A549 (cell line): ENCODE measurements around the gene FAM193A. TPM values are rescaled to one million over a fixed set of nuclear protein-coding genes. Genes with fewer than 3 reads are reported as not detected.

Source experiments
- ATAC-seq, 2 experiments: fragments of 200-7000 bp in 1 of 2; fragments of >200 bp in 1 of 2; cut with Nextera tagmentation in 1 of 2; cut with Tn5 transposase in 1 of 2; 3 replicates each; pipeline versions ENCODE4 v1.8.0 to v1.9.1; 2018 to 2020; ENCODE audit warnings: mild to moderate bottlenecking in 1 of 2, moderate library complexity in 1 of 2
- CTCF ChIA-PET: fragments of 300-600 bp; sonication (Branson Sonifier 250); formaldehyde crosslinking; extraction: SDS; loops from one replicate; lab custom pipeline; 2021; ENCODE audit warnings: antibody characterized with exemption, inconsistent platforms; lab: Yijun Ruan, JAX
- POLR2A ChIA-PET: fragments of 350-600 bp; formaldehyde crosslinking; extraction: SDS; loops from one replicate; lab custom pipeline; 2021; ENCODE audit warnings: antibody characterized with exemption, inconsistent platforms; lab: Yijun Ruan, JAX
- DNase-seq, 2 experiments: peaks; one replicate each; pipeline versions ENCODE4 v3.0.0 to v3.0.0-alpha.2; 2011 to 2016; ENCODE audit warnings: low read depth in 1 of 2, low spot score in 1 of 2
- FAIRE-seq: peaks from 2 replicates; lab custom pipeline; 2011; peaks lifted over from hg19 to GRCh38; lab: Jason Lieb, UNC
- H3K27ac ChIP-seq, 2 experiments: fragments of >200 bp; sonication (Bioruptor Twin); formaldehyde crosslinking; 3 replicates each; pipeline ENCODE4 v1.5.1; 2016 to 2017
- H3K4me1 ChIP-seq: fragments of >200 bp; sonication (Bioruptor Twin); formaldehyde crosslinking; 3 replicates; pipeline ENCODE4 v1.6.1; 2016
- H3K4me2 ChIP-seq: fragments of >200 bp; sonication (Bioruptor Twin); formaldehyde crosslinking; 3 replicates; pipeline ENCODE4 v1.6.1; 2016
- H3K4me3 ChIP-seq: fragments of >200 bp; sonication (Bioruptor Twin); formaldehyde crosslinking; 3 replicates; pipeline ENCODE4 v1.5.1; 2016
- H3K9me3 ChIP-seq: fragments of >200 bp; sonication (Bioruptor Twin); formaldehyde crosslinking; 3 replicates; pipeline ENCODE4 v1.6.1; 2016
- CEBPB ChIP-seq, 2 experiments: fragments of >200 bp in 1 of 2; sonication (Bioruptor Twin) in 1 of 2; formaldehyde crosslinking in 1 of 2; IDR thresholded peaks; 2 replicates each; pipeline ENCODE4 v1.6.1; 2012 to 2016
- CHD4 ChIP-seq: fragments of 200-600 bp; sonication (generic); IDR thresholded peaks from 2 replicates; pipeline ENCODE4 v1.6.1; 2016; ENCODE audit warnings: antibody characterized with exemption, mild to moderate bottlenecking, borderline replicate concordance
- CTCF ChIP-seq: fragments of >200 bp; sonication (Bioruptor Twin); formaldehyde crosslinking; IDR thresholded peaks from 3 replicates; pipeline ENCODE4 v1.5.1; 2016
- E2F6 ChIP-seq: IDR thresholded peaks from 2 replicates; pipeline ENCODE4 v1.6.1; 2012; ENCODE audit warnings: low read depth, borderline replicate concordance
- ELK1 ChIP-seq: fragments of 150-350 bp; IDR thresholded peaks from 2 replicates; pipeline ENCODE4 v1.6.1; 2014; ENCODE audit warnings: low read depth, mild to moderate bottlenecking, low read length
- ESRRA ChIP-seq: fragments of 150-350 bp; IDR thresholded peaks from 2 replicates; pipeline ENCODE4 v1.6.1; 2014; ENCODE audit warnings: mild to moderate bottlenecking, low read length, borderline replicate concordance
- HMGXB4 ChIP-seq: fragments of 250-450 bp; sonication (Bioruptor Pico); IDR thresholded peaks from 2 replicates; pipeline ENCODE4 v1.5.0; 2021; ENCODE audit warnings: mild to moderate bottlenecking, moderate library complexity, borderline replicate concordance
- HOXA7 ChIP-seq: fragments of 250-450 bp; sonication (Bioruptor Pico); IDR thresholded peaks from 2 replicates; pipeline ENCODE4 v1.5.0; 2020; ENCODE audit warnings: mild to moderate bottlenecking, moderate library complexity
- HOXB5 ChIP-seq: fragments of 250-450 bp; sonication (Bioruptor Pico); IDR thresholded peaks from 2 replicates; pipeline ENCODE4 v1.5.0; 2020; ENCODE audit warnings: mild to moderate bottlenecking, moderate library complexity
- JUN ChIP-seq, 2 experiments: fragments of >200 bp; sonication (Bioruptor Twin); formaldehyde crosslinking; IDR thresholded peaks; 2 replicates in 1 of 2; 3 replicates in 1 of 2; pipeline ENCODE4 v1.6.1; 2016 to 2017
- KDM5A ChIP-seq: fragments of 200-600 bp; sonication (generic); IDR thresholded peaks from 2 replicates; pipeline ENCODE4 v1.6.1; 2016; ENCODE audit warnings: antibody characterized with exemption, mild to moderate bottlenecking
- MYC ChIP-seq: IDR thresholded peaks from 2 replicates; pipeline ENCODE4 v1.6.1; 2012; ENCODE audit warnings: mild to moderate bottlenecking, inconsistent platforms, low read length, improper control_type of control experiment, borderline replicate concordance
- NPAS2 ChIP-seq: fragments of 250-450 bp; sonication (Bioruptor Pico); IDR thresholded peaks from 2 replicates; pipeline ENCODE4 v1.8.0; 2022; ENCODE audit warnings: mild to moderate bottlenecking, moderate library complexity, borderline replicate concordance
- PBX3 ChIP-seq: IDR thresholded peaks from 2 replicates; pipeline ENCODE4 v1.6.1; 2012
- POLR2A ChIP-seq: IDR thresholded peaks from 2 replicates; pipeline ENCODE4 v1.6.1; 2012; ENCODE audit warnings: mild to moderate bottlenecking, low read length
- RFX5 ChIP-seq: fragments of 450-650 bp; IDR thresholded peaks from 2 replicates; pipeline ENCODE4 v1.7.1; 2014; ENCODE audit warnings: antibody characterized with exemption, mild to moderate bottlenecking, moderate library complexity
- TFCP2L1 ChIP-seq: fragments of 250-450 bp; sonication (Bioruptor Pico); IDR thresholded peaks from 2 replicates; pipeline ENCODE4 v1.5.0; 2021; ENCODE audit warnings: mild to moderate bottlenecking
- TP53 ChIP-seq: fragments of 250-450 bp; sonication (Bioruptor Pico); IDR thresholded peaks from 2 replicates; pipeline ENCODE4 v1.5.0; 2021; ENCODE audit warnings: mild to moderate bottlenecking, moderate library complexity
- WGBS: methylation state at CpG from one replicate; pipeline ENCODE4 v1.1.6; 2017; ENCODE audit errors: missing lambda C conversion rate; 5-methylcytosine and 5-hydroxymethylcytosine counted together
- polyA plus RNA-seq, 4 experiments: library from polyadenylated mRNA; depleted of rRNA in 3 of 4; stranded (reverse); fragments of >200 nt; fragmentation: RNase III in 1 of 4; extraction: RNeasy Plus Mini Kit Qiagen cat#74134 plus additional on column Dnase treatment in 1 of 4; gene quantifications; 2 replicates in 3 of 4; 3 replicates in 1 of 4; pipeline ENCODE4 v1.2.3, GENCODE V29; 2011 to 2017

Gene FAM193A
- polyA plus RNA-seq, 2 of the 4 experiments (the other 2 are of a cell fraction), result 4.5 to 6.7 TPM

- TF ChIP-seq HMGXB4 (CRISPR knock-in tag), result no peak
Observed at GRCh38 chr4:2688281-2688680, 151.8 kb downstream of the FAM193A start (continued).

GRCh38 chr4:2688697-2689096 lies 152.2 kb downstream of the FAM193A start:
- POLR2A ChIA-PET, result no interaction called here

GRCh38 chr4:2689114-2689513 lies 152.7 kb downstream of the FAM193A start:
- 91% methylated on average over 6 of the region's 6 CpGs for WGBS
- ATAC-seq (no peak), DNase-seq (no peak)

More at GRCh38 chr4:2688697-2689096, 152.2 kb downstream of the FAM193A start:
- WGBS, result 93% methylated on average over 4 of the region's 4 CpGs
- Histone ChIP-seq H3K9me3 (no peaks in the 10 kb centered on the region), H3K4me2 (no peak overlapping the region), H3K4me3 (no peak overlapping the region), H3K4me1 (no peaks in the 10 kb centered on the region), H3K27ac (no peak overlapping the region)
- DNase-seq, result no peak
- no peak for FAIRE-seq
- ATAC-seq, result no peak; a peak in 1 of 6 replicates
- CTCF ChIA-PET, result no interaction called here
- no peak for TF ChIP-seq CEBPB (IDR thresholded peaks at IDR 0.05)
- no peak for TF ChIP-seq TP53 (CRISPR knock-in tag)
- no peak for TF ChIP-seq RFX5
- no peak for TF ChIP-seq ESRRA
- TF ChIP-seq PBX3, result no peak
- TF ChIP-seq KDM5A, result no peak
- no peak for TF ChIP-seq HOXA7 (CRISPR knock-in tag)
- TF ChIP-seq HOXB5 (CRISPR knock-in tag), result no peak
- TF ChIP-seq ELK1, result no peak
- TF ChIP-seq, all 56 proteins: peak for 0

More at GRCh38 chr4:2689114-2689513, 152.7 kb downstream of the FAM193A start:
- ChIA-PET CTCF (no interaction called here), POLR2A (no interaction called here)
- H3K4me1 ChIP-seq, result no peaks in the 10 kb centered on the region
- no peak overlapping the region for H3K4me2 ChIP-seq
- no peak overlapping the region for H3K27ac ChIP-seq
- no peak overlapping the region for H3K4me3 ChIP-seq
- TF ChIP-seq MYC, result no peak
- TF ChIP-seq CHD4, result no peak
- TF ChIP-seq JUN (IDR thresholded peaks at IDR 0.05), result no peak
- no peak for TF ChIP-seq TFCP2L1 (CRISPR knock-in tag)
- TF ChIP-seq E2F6, result no peak
- no peak for TF ChIP-seq CTCF
- TF ChIP-seq HMGXB4 (CRISPR knock-in tag), result no peak
- TF ChIP-seq POLR2A, result no peak
- no peak for TF ChIP-seq RFX5
- no peak for TF ChIP-seq NPAS2
- TF ChIP-seq ELK1, result no peak
- H3K9me3 ChIP-seq, result no peaks in the 10 kb centered on the region
- no peak for FAIRE-seq
